Measurements from ENCODE around the gene FFAR4. TPM values are rescaled to one million over a fixed set of nuclear protein-coding genes. Genes with fewer than 3 reads are reported as not detected.

Gene FFAR4
- total and polyA plus RNA-seq, 2 of the 4 experiments (the other 2 are of a cell fraction): not detected

DNA sequence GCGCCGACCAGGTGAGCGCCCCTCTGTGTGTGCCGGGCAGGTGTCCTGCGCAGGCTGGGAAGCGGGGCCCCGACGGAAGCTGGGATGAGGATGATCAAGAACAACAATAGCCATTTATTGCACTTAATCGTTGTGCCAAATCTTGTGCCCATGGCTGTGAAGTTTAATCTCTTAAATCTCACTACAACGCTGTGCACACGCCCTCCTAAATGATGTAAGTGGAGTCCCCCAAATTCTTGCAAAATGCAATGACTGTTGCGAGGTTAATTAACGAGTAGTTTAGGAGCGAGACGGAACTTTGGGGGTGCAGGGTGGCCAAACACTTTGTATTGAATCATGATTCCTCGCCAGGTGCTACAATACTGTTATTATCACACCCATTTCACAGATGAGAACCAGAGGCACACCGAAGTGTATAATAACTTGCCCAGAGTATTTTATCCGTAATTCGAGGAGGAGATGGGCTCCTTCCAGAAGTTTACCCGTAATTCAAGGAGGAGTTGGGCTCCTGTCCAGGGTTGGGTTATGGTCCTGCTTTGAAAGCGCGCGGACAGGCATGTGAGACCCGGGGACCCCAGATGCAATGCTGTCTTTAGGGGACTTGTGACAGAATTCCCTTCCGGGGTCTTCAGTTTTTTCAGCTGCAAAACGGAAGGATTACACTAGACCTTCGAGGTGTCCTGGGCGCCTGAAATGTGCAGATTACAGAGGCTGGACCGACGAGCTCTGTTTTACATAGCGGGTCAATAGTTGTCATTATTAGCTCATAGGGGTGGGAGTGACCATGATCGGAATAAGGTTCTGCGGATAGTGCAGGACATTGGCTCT lies 1.0 kb downstream of the FFAR4 start:
- H2AFZ ChIP-seq (replicated peaks; ENCODE audit: low read length, poor library complexity): no peak overlapping the region
- H3K4me1 ChIP-seq (ENCODE audit: control insufficient read depth, insufficient read depth, low read length): no peaks in the 10 kb centered on the region
- no peak overlapping the region for H2AK9ac ChIP-seq (replicated peaks; ENCODE audit: low read depth, low read length, poor library complexity)
- no peak overlapping the region for H2BK15ac ChIP-seq (ENCODE audit: low read depth, low read length)
- H3K36me3 ChIP-seq (ENCODE audit: control insufficient read depth, insufficient read depth, low read length): no peaks in the 10 kb centered on the region
- H3K4me2 ChIP-seq (ENCODE audit: low read depth, low read length): no peak overlapping the region
- in situ Hi-C loops (cut with MboI; ENCODE audit: low sequenced_read_pairs): no loop called here
- no peak for DNase-seq
- no TSS peak for BruUV-seq (replicated peaks)
- no peak for TF ChIP-seq USF2 (IDR thresholded peaks at IDR 0.05; ENCODE audit: low read depth, low read length)
- no peak for TF ChIP-seq MAZ (IDR thresholded peaks at IDR 0.05; ENCODE audit: borderline replicate concordance, low read depth, low read length)
- no peak for TF ChIP-seq CEBPB (IDR thresholded peaks at IDR 0.05; ENCODE audit: low read depth, low read length)
- no peak for TF ChIP-seq RAD21 (IDR thresholded peaks at IDR 0.05; ENCODE audit: low read length)
- no peak for TF ChIP-seq POLR2A (IDR thresholded peaks at IDR 0.05; ENCODE audit: low read depth, low read length)
- TF ChIP-seq CHD1 (IDR thresholded peaks at IDR 0.05; ENCODE audit: low read depth, low read length): no peak
- no peak for TF ChIP-seq MXI1 (IDR thresholded peaks at IDR 0.05; ENCODE audit: borderline replicate concordance, low read depth, low read length)
- no peak for TF ChIP-seq RFX5 (IDR thresholded peaks at IDR 0.05; ENCODE audit: low read depth, low read length)
- TF ChIP-seq MAFK (IDR thresholded peaks at IDR 0.05; ENCODE audit: low read depth, low read length): no peak
- no peaks in the 10 kb centered on the region for H3K9me1 ChIP-seq (ENCODE audit: insufficient read depth, low read length)
- WGBS, 2 experiments (ENCODE audit: extremely low coverage in 2 of 2, insufficient read length in 1 of 2): 2% methylated on average over 10 of the region's 33 CpGs; no CpG with 5 or more reads in 1 of the 2 experiments
- no peak overlapping the region for H4K91ac ChIP-seq (ENCODE audit: insufficient read depth, low read depth, low read length)
- dilution Hi-C loops (cut with HindIII; ENCODE audit: low sequenced_read_pairs, unreplicated experiment): no loop called here
- ChIA-PET CTCF (no interaction called here), POLR2A (ENCODE audit: unreplicated experiment) (no interaction called here)
- no peak overlapping the region for H2BK5ac ChIP-seq (ENCODE audit: low read depth, low read length, poor library complexity, severe bottlenecking)
- no peak overlapping the region for H3K4ac ChIP-seq (ENCODE audit: low read depth, low read length)
- H3K9ac ChIP-seq (ENCODE audit: low read depth, low read length): no peak overlapping the region
- H2AK5ac ChIP-seq (ENCODE audit: low read depth, low read length): no peak overlapping the region
- H3K79me1 ChIP-seq (ENCODE audit: low read depth in 1 of 2, low read length in 2 of 2): no peaks in the 10 kb centered on the region
- H4K8ac ChIP-seq (ENCODE audit: low read depth in 2 of 2, low read length in 2 of 2): no peak overlapping the region
- no peak overlapping the region for H3K14ac ChIP-seq (replicated peaks; ENCODE audit: low read depth, low read length)
- no peak overlapping the region for H3K27ac ChIP-seq (ENCODE audit: insufficient read depth, low read length)
- no peak overlapping the region for H3K18ac ChIP-seq (ENCODE audit: low read depth, low read length)
- H3K56ac ChIP-seq (ENCODE audit: extremely low read depth, insufficient read depth, low read length): no peak overlapping the region
- H3K27me3 ChIP-seq (ENCODE audit: control insufficient read depth, insufficient read depth, low read length): peaks cover 65% of the 10 kb centered on the region
- H4K5ac ChIP-seq (ENCODE audit: low read depth, low read length): no peak overlapping the region
- no peaks in the 10 kb centered on the region for H4K20me1 ChIP-seq (ENCODE audit: insufficient read depth, low read length)
- no peak overlapping the region for H2BK120ac ChIP-seq (ENCODE audit: low read depth, low read length)
- ATAC-seq (ENCODE audit: low read depth): no peak
- H2BK20ac ChIP-seq (ENCODE audit: low read depth, low read length): no peak overlapping the region
- no peak overlapping the region for H3K4me3 ChIP-seq (ENCODE audit: insufficient read depth, low read depth, low read length)
- intact Hi-C loops (cut with micrococcal nuclease): no loop called here
- no peak overlapping the region for H3K23ac ChIP-seq (ENCODE audit: low read depth, low read length)
- no peaks in the 10 kb centered on the region for H3K9me3 ChIP-seq (ENCODE audit: control insufficient read depth, insufficient read depth, low read length)
